HCT116 (cell line): ENCODE data around the gene TNFRSF14. TPM values are rescaled to one million over a fixed set of nuclear protein-coding genes. Genes with fewer than 3 reads are reported as not detected.
A peak's percentile ranks its signal among the peaks of the same experiment; 100 is the strongest.

ENCODE experiments used
- ATAC-seq: fragments of 200-7000 bp; cut with Tn5 transposase; 2 replicates; pipeline ENCODE4 v1.9.1; 2020; ENCODE audit warnings: mild to moderate bottlenecking, moderate library complexity
- BruUV-seq: library from RNA; stranded (reverse); fragments of 400-500 nt; replicated peaks from 2 replicates; lab custom pipeline; 2021; lab: Mats Ljungman, UMichigan
- CTCF ChIA-PET: fragments of 300-600 bp; sonication (Branson Sonifier 250); formaldehyde crosslinking; loops from one replicate; lab custom pipeline; 2021; ENCODE audit warnings: antibody characterized with exemption; lab: Charles Lee
- POLR2A ChIA-PET: fragments of 300-600, 350-600 bp; sonication (Branson Sonifier 250); formaldehyde crosslinking; loops from one replicate; lab custom pipeline; 2021; ENCODE audit warnings: antibody characterized with exemption; lab: Charles Lee
- RAD21 ChIA-PET, 2 experiments: fragments of 300-600 bp; sonication (Branson Sonifier 250); formaldehyde crosslinking; loops; one replicate each; lab custom pipeline; 2023; ENCODE audit warnings: low total read pairs in 2 of 2; ENCODE audit not compliant: uncharacterized antibody in 2 of 2, unreplicated experiment in 2 of 2, low non-redundant PET in 1 of 2; lab: Charles Lee
- DNase-seq: peaks from one replicate; pipeline ENCODE4 v3.0.0-alpha.2; 2010; ENCODE audit warnings: low read depth, low spot score
- H2AFZ ChIP-seq: fragments of 200-600 bp; shearing (Covaris generic), sonication (generic); 2 replicates; pipeline ENCODE4 v1.6.1; 2017; ENCODE audit warnings: low read depth, mixed run types, mixed read lengths, antibody characterized with exemption, low read length; ENCODE audit not compliant: poor library complexity, severe bottlenecking
- H3K27ac ChIP-seq: 2 replicates; pipeline ENCODE4 v1.5.1; 2012; ENCODE audit warnings: low read depth, low read length
- H3K27me3 ChIP-seq: fragments of 200-600 bp; sonication (generic); 2 replicates; pipeline ENCODE4 v1.6.1; 2016; ENCODE audit warnings: mixed run types, low read length, mixed read lengths; ENCODE audit not compliant: insufficient read depth
- H3K36me3 ChIP-seq, 2 experiments: fragments of 200-500 bp in 1 of 2; fragments of 200-600 bp in 1 of 2; sonication (Bioruptor generic) in 1 of 2; sonication (generic) in 1 of 2; 2 replicates each; pipeline versions ENCODE4 v1.5.1 to v1.6.1; 2014 to 2016; ENCODE audit warnings: low read length in 2 of 2, inconsistent platforms in 1 of 2, mixed read lengths in 1 of 2, mixed run types in 1 of 2; ENCODE audit not compliant: insufficient read depth in 2 of 2, control insufficient read depth in 1 of 2
- H3K4me1 ChIP-seq, 2 experiments: fragments of 200-600 bp in 1 of 2; sonication (generic) in 1 of 2; 2 replicates each; pipeline versions ENCODE4 v1.5.1 to v1.6.1; 2012 to 2017; ENCODE audit warnings: low read length in 2 of 2, inconsistent platforms in 1 of 2, mild to moderate bottlenecking in 1 of 2, mixed read lengths in 1 of 2, mixed run types in 1 of 2, moderate library complexity in 1 of 2; ENCODE audit not compliant: insufficient read depth in 2 of 2, control insufficient read depth in 1 of 2
- H3K4me2 ChIP-seq: fragments of 200-600 bp; sonication (generic); 2 replicates; pipeline ENCODE4 v1.6.1; 2017; ENCODE audit warnings: mixed run types, low read length, mixed read lengths
- H3K4me3 ChIP-seq, 2 experiments: fragments of 200-600 bp in 1 of 2; sonication (generic) in 1 of 2; replicated peaks in 1 of 2; 2 replicates each; pipeline ENCODE4 v1.5.1; 2011 to 2016; ENCODE audit warnings: low read length in 2 of 2, control low read depth in 1 of 2, low read depth in 1 of 2, mild to moderate bottlenecking in 1 of 2, mixed read lengths in 1 of 2, mixed run types in 1 of 2
- H3K79me2 ChIP-seq: fragments of 200-600 bp; sonication (generic); 2 replicates; pipeline ENCODE4 v1.6.1; 2017; ENCODE audit warnings: mild to moderate bottlenecking, mixed run types, low read length, moderate library complexity, mixed read lengths; ENCODE audit not compliant: insufficient read depth
- H3K9ac ChIP-seq: fragments of 200-600 bp; sonication (generic); 2 replicates; pipeline ENCODE4 v1.6.1; 2016; ENCODE audit warnings: low read length, mixed read lengths
- H3K9me2 ChIP-seq: fragments of 200-600 bp; sonication (generic), shearing (Covaris generic); 2 replicates; pipeline ENCODE4 v1.6.1; 2017; ENCODE audit warnings: mixed run types, mild to moderate bottlenecking, moderate library complexity; ENCODE audit not compliant: insufficient read depth
- H3K9me3 ChIP-seq, 2 experiments: fragments of 200-500 bp in 1 of 2; fragments of 200-600 bp in 1 of 2; sonication (Bioruptor generic) in 1 of 2; sonication (generic) in 1 of 2; 2 replicates each; pipeline ENCODE4 v1.6.1; 2014 to 2017; ENCODE audit warnings: low read length in 2 of 2, mixed read lengths in 2 of 2, inconsistent platforms in 1 of 2, low read depth in 1 of 2, mild to moderate bottlenecking in 1 of 2, mixed run types in 1 of 2, moderate library complexity in 1 of 2; ENCODE audit not compliant: control insufficient read depth in 1 of 2, insufficient read depth in 1 of 2
- H4K20me1 ChIP-seq: fragments of 200-600 bp; sonication (generic), shearing (Covaris generic); 2 replicates; pipeline ENCODE4 v1.6.1; 2017; ENCODE audit warnings: mixed run types, mild to moderate bottlenecking, moderate library complexity; ENCODE audit not compliant: insufficient read depth
- ATF3 ChIP-seq: IDR thresholded peaks from 2 replicates; pipeline ENCODE4 v1.6.1; 2012
- CTCF ChIP-seq, 3 experiments: fragments of 200-600 bp in 1 of 3; sonication (generic) in 1 of 3; IDR thresholded peaks in 2 of 3; conservative IDR thresholded peaks in 1 of 3; 2 replicates each; pipeline ENCODE4 v1.5.1; 2012 to 2017; ENCODE audit warnings: low read depth in 2 of 3, low read length in 2 of 3, antibody characterized with exemption in 1 of 3, borderline replicate concordance in 1 of 3, control low read depth in 1 of 3, mild to moderate bottlenecking in 1 of 3, mixed read lengths in 1 of 3, mixed run types in 1 of 3, moderate library complexity in 1 of 3; ENCODE audit not compliant: insufficient read depth in 1 of 3
- ELF1 ChIP-seq: IDR thresholded peaks from 2 replicates; pipeline ENCODE4 v1.6.1; 2012; ENCODE audit warnings: low read depth, borderline replicate concordance
- POLR2AphosphoS5 ChIP-seq: IDR thresholded peaks from 2 replicates; pipeline ENCODE4 v1.6.1; 2011; ENCODE audit warnings: mild to moderate bottlenecking, low read depth, low read length, moderate library complexity
- REST ChIP-seq: IDR thresholded peaks from 2 replicates; pipeline ENCODE4 v1.6.1; 2012; ENCODE audit warnings: low read depth
- TCF7L2 ChIP-seq: IDR thresholded peaks from 2 replicates; pipeline ENCODE4 v1.7.0; 2011; ENCODE audit warnings: borderline replicate concordance, inconsistent platforms; ENCODE audit not compliant: insufficient read depth, insufficient read length; ENCODE audit errors: extremely low read depth
- ZFX ChIP-seq: fragments of 450-650 bp; IDR thresholded peaks from 2 replicates; pipeline ENCODE4 v1.6.1; 2017
- ZNF274 ChIP-seq: fragments of 200-500 bp; sonication (Bioruptor generic); IDR thresholded peaks from 2 replicates; pipeline ENCODE4 v1.6.1; 2014; ENCODE audit warnings: mild to moderate bottlenecking, low read depth, low read length, inconsistent platforms
- intact Hi-C: fragments of 100-400 bp; cut with micrococcal nuclease; formaldehyde crosslinking; loops from 2 replicates; pipeline ENCODE4 v1.10.0; 2022
- total RNA-seq: library from RNA; stranded (reverse); gene quantifications from one replicate; pipeline ENCODE4 v1.2.1, GENCODE V29; 2021; ENCODE audit not compliant: unreplicated experiment

The TNFRSF14 gene
- total RNA-seq, 1 experiment from 2014 or later, result 0.66 TPM

- H3K9me2 ChIP-seq, result no peaks in the 10 kb centered on the region
- ChIA-PET POLR2A (interaction anchor here (1.5 kb wide), 1 partner anchor 21 kb away, joined by 13 read pairs; no protein-coding TSS in a partner anchor), CTCF (interaction anchor here (1.0 to 1.5 kb wide), 4 partner anchors 9 to 331 kb away, joined by 3 to 6 read pairs (median 6); partner anchors contain the start of gene FAAP20), RAD21 (interaction anchor here in 1 of 2 experiments (1.5 kb wide), 1 partner anchor 20 kb away, joined by 3 read pairs; no protein-coding TSS in a partner anchor)
- H2AFZ ChIP-seq, result no peak overlapping the region
- peak overlapping the region; percentile 97 for H3K9ac ChIP-seq
- H3K4me1 ChIP-seq, result peaks cover 15 to 20% of the 10 kb centered on the region in 2 experiments; a peak in 3 of 4 replicates
- intact Hi-C loops, result loop anchor here (5.0 kb wide), 1 partner anchor 113 kb away; the partner anchor contains the start of gene PEX10
- no TSS peak for BruUV-seq
- no peaks in the 10 kb centered on the region for H3K9me3 ChIP-seq
- peaks cover 50% of the 10 kb centered on the region for H3K79me2 ChIP-seq
- no peaks in the 10 kb centered on the region; a peak in 1 of 4 replicates for H3K36me3 ChIP-seq
- peak overlapping the region; percentile 91 for H3K4me2 ChIP-seq
- ATAC-seq, result peak; percentile 15; the same call in 1 of the 2 replicates
- no peak for DNase-seq
- no peaks in the 10 kb centered on the region for H3K27me3 ChIP-seq
- H4K20me1 ChIP-seq, result peaks cover 8% of the 10 kb centered on the region; the same call in 1 of the 2 replicates
- peak overlapping the region; percentile 84 for H3K27ac ChIP-seq
- peak overlapping the region; percentile 97 for H3K4me3 ChIP-seq
- TF ChIP-seq ELF1 (no peak), ATF3 (no peak), REST (no peak), CTCF (IDR thresholded peaks at IDR 0.05 in 2 of 3, conservative IDR thresholded peaks at IDR 0.05 in 1 of 3; ENCODE audit: borderline replicate concordance in 1 of 3, insufficient read depth in 1 of 3, low read depth in 2 of 3, low read length in 2 of 3) (no peak), TCF7L2 (no peak), POLR2AphosphoS5 (no peak), ZFX (no peak), ZNF274 (no peak)
Measured at GRCh38 chr1:2525572-2525919, 30.6 kb upstream of the TNFRSF14 start.
